OCI-LY1 (cell line): Measurements from ENCODE around the gene PDGFD.

ENCODE experiments used
- H2AFZ ChIP-seq: fragments of 200-600 bp; sonication (generic), shearing (Covaris generic); 2 replicates; pipeline ENCODE4 v1.6.0; 2014; ENCODE audit warnings: antibody characterized with exemption, mild to moderate bottlenecking, low read length
- H3F3A ChIP-seq: fragments of 200-600 bp; sonication (generic), shearing (Covaris generic); 2 replicates; pipeline ENCODE4 v1.6.0; 2014; ENCODE audit warnings: mild to moderate bottlenecking, antibody characterized with exemption, low read length, moderate library complexity; ENCODE audit not compliant: insufficient read depth
- H3K27ac ChIP-seq: fragments of 200-600 bp; sonication (generic); 2 replicates; pipeline ENCODE4 v1.5.1; 2014; ENCODE audit warnings: low read length, mixed run types, mild to moderate bottlenecking, low read depth; ENCODE audit not compliant: poor library complexity, severe bottlenecking
- H3K27me3 ChIP-seq: fragments of 200-600 bp; sonication (generic); 2 replicates; pipeline ENCODE4 v1.6.0; 2014; ENCODE audit warnings: antibody characterized with exemption, mild to moderate bottlenecking, low read length, moderate library complexity; ENCODE audit not compliant: insufficient read depth
- H3K36me3 ChIP-seq: fragments of 200-600 bp; sonication (generic); 2 replicates; pipeline ENCODE4 v1.6.1; 2014; ENCODE audit warnings: mild to moderate bottlenecking, antibody characterized with exemption, low read length, moderate library complexity, mixed read lengths; ENCODE audit not compliant: insufficient read depth
- H3K4me1 ChIP-seq: fragments of 200-600 bp; sonication (generic); 2 replicates; pipeline ENCODE4 v1.5.1; 2014; ENCODE audit warnings: mild to moderate bottlenecking, low read length, moderate library complexity; ENCODE audit not compliant: insufficient read depth, severe bottlenecking
- H3K4me2 ChIP-seq: fragments of 200-600 bp; sonication (generic), shearing (Covaris generic); 2 replicates; pipeline ENCODE4 v1.6.1; 2014; ENCODE audit warnings: low read length
- H3K4me3 ChIP-seq: fragments of 200-600 bp; sonication (generic); 2 replicates; pipeline ENCODE4 v1.5.1; 2014; ENCODE audit warnings: low read length, low read depth, mild to moderate bottlenecking, mixed read lengths; ENCODE audit not compliant: poor library complexity, severe bottlenecking
- H3K79me2 ChIP-seq: fragments of 200-600 bp; shearing (Covaris generic); 2 replicates; pipeline ENCODE4 v1.6.1; 2016; ENCODE audit warnings: mixed run types, low read length, mixed read lengths; ENCODE audit not compliant: insufficient read depth
- H3K9ac ChIP-seq: fragments of 200-600 bp; sonication (generic), shearing (Covaris generic); 2 replicates; pipeline ENCODE4 v1.6.1; 2014; ENCODE audit warnings: mild to moderate bottlenecking, low read length, mixed read lengths
- H3K9me2 ChIP-seq: fragments of 200-600 bp; sonication (generic), shearing (Covaris generic); 2 replicates; pipeline ENCODE4 v1.6.1; 2014; ENCODE audit warnings: low read depth, mild to moderate bottlenecking, low read length, mixed read lengths
- H3K9me3 ChIP-seq: fragments of 200-600 bp; shearing (Covaris generic); 2 replicates; pipeline ENCODE4 v1.6.1; 2014; ENCODE audit warnings: low read length, mixed read lengths
- H4K20me1 ChIP-seq: fragments of 200-600 bp; sonication (generic), shearing (Covaris generic); 2 replicates; pipeline ENCODE4 v1.6.0; 2016; ENCODE audit warnings: mild to moderate bottlenecking, low read length; ENCODE audit not compliant: insufficient read depth
- CTCF ChIP-seq: fragments of 200-600 bp; sonication (generic), shearing (Covaris generic); IDR thresholded peaks from 2 replicates; pipeline ENCODE4 v1.5.1; 2017; ENCODE audit warnings: mild to moderate bottlenecking, antibody characterized with exemption, low read length, moderate library complexity, mixed read lengths
- EZH2 ChIP-seq: fragments of 200-600 bp; sonication (generic), shearing (Covaris generic); IDR thresholded peaks from 2 replicates; pipeline ENCODE4 v1.8.0; 2017; ENCODE audit warnings: borderline replicate concordance, mixed run types, mild to moderate bottlenecking, antibody characterized with exemption, low read length, moderate library complexity, mixed read lengths

Gene PDGFD

GRCh38 chr11:103877221-103877620 lies 286.7 kb downstream of the PDGFD start:
- Histone ChIP-seq H3K9ac (no peak overlapping the region), H3K4me1 (peaks cover 14% of the 10 kb centered on the region), H3K79me2 (no peaks in the 10 kb centered on the region), H3K4me3 (no peak overlapping the region), H3K9me2 (no peaks in the 10 kb centered on the region), H3K27ac (no peak overlapping the region), H3K27me3 (no peaks in the 10 kb centered on the region), H4K20me1 (no peaks in the 10 kb centered on the region), H3K4me2 (no peak overlapping the region), H3K9me3 (no peaks in the 10 kb centered on the region), H3K36me3 (no peaks in the 10 kb centered on the region), H3F3A (no peaks in the 10 kb centered on the region), H2AFZ (no peak overlapping the region)
- no peak for TF ChIP-seq CTCF
- no peak for TF ChIP-seq EZH2

- H3K27ac ChIP-seq = peak overlapping the region; percentile 85
- peak overlapping the region; percentile 59; the same call in 1 of the 2 replicates for H2AFZ ChIP-seq
- no peak for TF ChIP-seq CTCF
- TF ChIP-seq EZH2 = no peak
- H3K4me2 ChIP-seq = peak overlapping the region; percentile 24; the same call in 1 of the 2 replicates
- H3K4me3 ChIP-seq = no peak overlapping the region
- H3F3A ChIP-seq = no peaks in the 10 kb centered on the region
- H3K9me2 ChIP-seq = no peaks in the 10 kb centered on the region
- H3K27me3 ChIP-seq = no peaks in the 10 kb centered on the region
- H3K36me3 ChIP-seq = no peaks in the 10 kb centered on the region
- no peaks in the 10 kb centered on the region for H4K20me1 ChIP-seq
- no peaks in the 10 kb centered on the region for H3K79me2 ChIP-seq
- peak overlapping the region; percentile 34; the same call in 1 of the 2 replicates for H3K9ac ChIP-seq
- H3K4me1 ChIP-seq = peaks cover 14% of the 10 kb centered on the region
- H3K9me3 ChIP-seq = no peaks in the 10 kb centered on the region
These were observed 288.0 kb downstream of the PDGFD start for GRCh38 chr11:103875855-103876510.

GRCh38 chr11:103872748-103873147 lies 291.2 kb downstream of the PDGFD start:
- Histone ChIP-seq H3F3A (no peaks in the 10 kb centered on the region), H4K20me1 (no peaks in the 10 kb centered on the region), H3K9me2 (no peaks in the 10 kb centered on the region), H3K79me2 (no peaks in the 10 kb centered on the region), H3K4me2 (no peak overlapping the region), H3K9me3 (no peaks in the 10 kb centered on the region), H3K27ac (no peak overlapping the region), H3K27me3 (no peaks in the 10 kb centered on the region), H3K4me1 (peaks cover 14% of the 10 kb centered on the region), H3K36me3 (no peaks in the 10 kb centered on the region), H3K4me3 (no peak overlapping the region), H3K9ac (no peak overlapping the region), H2AFZ (no peak overlapping the region)
- no peak for TF ChIP-seq CTCF
- TF ChIP-seq EZH2 = no peak
